ENCODE results near the gene EFHD1.
"Not testable (repeated sequence)": the region's sequence is repeated elsewhere in the genome, so short reads cannot be mapped to it uniquely, and the experiment has no call there.

EFHD1 gene

GRCh38 chr2:232697807-232698110 lies 64.4 kb downstream of the EFHD1 start:
- no peak for DNase-seq

- DNase-seq = no peak
These were observed 65.2 kb downstream of the EFHD1 start for GRCh38 chr2:232698556-232699091.

GRCh38 chr2:232699110-232699509 lies 65.7 kb downstream of the EFHD1 start:
- DNase-seq = no peak

GRCh38 chr2:232700154-232700553 lies 66.8 kb downstream of the EFHD1 start:
- DNase-seq = no peak

- DNase-seq = no peak
These were observed 73.7 kb downstream of the EFHD1 start for GRCh38 chr2:232707076-232707475.

- DNase-seq = no peak
These were observed 80.1 kb downstream of the EFHD1 start for GRCh38 chr2:232713505-232713904.

GRCh38 chr2:232714969-232715368 lies 81.6 kb downstream of the EFHD1 start:
- DNase-seq = no peak

- DNase-seq = not testable (repeated sequence)
These were observed 86.7 kb downstream of the EFHD1 start for GRCh38 chr2:232720056-232720455.

GRCh38 chr2:232721261-232721660 lies 87.9 kb downstream of the EFHD1 start:
- DNase-seq = no peak

- DNase-seq = no peak
These were observed 88.5 kb downstream of the EFHD1 start for GRCh38 chr2:232721882-232722281.

- no peak for DNase-seq
These were observed 89.6 kb downstream of the EFHD1 start for GRCh38 chr2:232723027-232723426.

- no peak for DNase-seq
These were observed 95.4 kb downstream of the EFHD1 start for GRCh38 chr2:232728785-232729184.

- DNase-seq = no peak
These were observed 98.1 kb downstream of the EFHD1 start for GRCh38 chr2:232731470-232731869.
